GM21360 (cell line): ENCODE data around the gene NAALADL2.
"Not testable (repeated sequence)": the region's sequence is repeated elsewhere in the genome, so short reads cannot be mapped to it uniquely, and the experiment has no call there.

Source experiments
- ATAC-seq: cut with Tn5 transposase; IDR thresholded peaks from one replicate; pipeline ENCODE4 v1.9.1; 2021; ENCODE audit warnings: mild to moderate bottlenecking, moderate library complexity; ENCODE audit not compliant: unreplicated experiment

Gene NAALADL2

DNA sequence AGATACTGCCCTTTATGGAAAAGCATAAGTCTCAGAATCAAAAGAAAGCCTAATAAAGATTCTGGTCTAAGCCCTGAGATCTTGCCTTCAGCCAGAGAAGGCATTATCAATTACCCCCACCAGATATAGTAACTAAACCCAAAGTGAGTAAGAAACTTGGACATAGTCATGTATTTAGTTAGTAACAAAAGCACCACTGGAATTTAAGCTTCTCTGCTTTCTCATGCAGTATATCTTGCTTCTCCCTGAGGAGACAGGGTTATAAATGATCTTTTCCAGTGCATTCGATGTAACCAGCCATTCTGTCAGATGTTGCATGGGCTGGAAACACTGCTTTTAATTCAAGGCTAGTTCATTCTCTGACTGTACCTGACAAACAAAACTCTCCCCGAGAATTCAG, 946.7 kb downstream of the NAALADL2 start:
- ATAC-seq: no peak

DNA sequence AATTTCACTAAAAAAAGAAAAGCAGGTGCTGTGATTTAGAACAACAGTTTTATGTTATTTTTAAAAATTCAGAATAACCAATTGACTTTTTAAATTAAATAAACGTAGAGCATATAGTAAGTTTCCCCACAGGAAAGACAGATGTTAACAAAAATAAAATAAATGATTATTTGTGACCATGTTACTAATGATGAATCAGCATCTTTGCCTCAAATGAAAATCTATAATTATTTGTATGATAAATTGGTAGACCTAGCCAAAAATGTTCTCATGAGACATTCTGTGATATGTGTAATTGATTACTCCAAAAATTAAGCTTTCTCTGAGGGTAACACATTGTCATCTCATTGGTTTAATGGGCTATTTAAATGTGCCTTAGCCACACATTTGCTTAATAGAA, 948.0 kb downstream of the NAALADL2 start:
- no peak for ATAC-seq

DNA sequence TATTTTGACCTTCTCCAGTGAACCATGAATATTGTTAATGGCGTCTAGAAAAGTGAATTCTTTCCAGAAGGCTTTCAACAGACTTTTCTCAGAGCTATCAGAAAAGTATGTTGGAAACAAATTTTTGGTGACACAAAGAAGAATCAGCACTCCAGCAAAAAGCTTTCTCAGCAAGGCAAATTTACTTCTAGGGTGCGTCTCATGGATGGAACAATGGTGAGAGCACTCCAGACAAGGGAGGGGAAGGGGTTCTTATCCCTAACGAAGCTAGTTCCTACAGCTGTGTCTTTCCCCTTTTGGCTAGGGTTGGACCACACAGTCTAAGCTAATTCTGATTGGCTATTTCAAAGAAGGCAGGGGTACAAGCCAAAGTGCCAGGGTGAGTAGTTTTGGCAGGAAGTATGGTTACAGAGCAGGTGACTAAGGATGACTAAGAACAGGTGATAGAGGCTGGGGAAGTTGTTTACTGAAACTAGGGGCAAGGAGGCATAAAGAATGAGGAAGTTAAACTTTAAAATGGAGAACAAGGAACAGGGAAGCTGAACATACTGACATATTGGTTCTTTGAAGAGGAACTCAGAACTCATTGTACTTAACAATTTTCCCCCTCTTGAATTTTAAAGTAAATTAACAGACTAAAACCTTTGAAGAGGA, 959.8 kb downstream of the NAALADL2 start:
- peak; percentile 67 for ATAC-seq

DNA sequence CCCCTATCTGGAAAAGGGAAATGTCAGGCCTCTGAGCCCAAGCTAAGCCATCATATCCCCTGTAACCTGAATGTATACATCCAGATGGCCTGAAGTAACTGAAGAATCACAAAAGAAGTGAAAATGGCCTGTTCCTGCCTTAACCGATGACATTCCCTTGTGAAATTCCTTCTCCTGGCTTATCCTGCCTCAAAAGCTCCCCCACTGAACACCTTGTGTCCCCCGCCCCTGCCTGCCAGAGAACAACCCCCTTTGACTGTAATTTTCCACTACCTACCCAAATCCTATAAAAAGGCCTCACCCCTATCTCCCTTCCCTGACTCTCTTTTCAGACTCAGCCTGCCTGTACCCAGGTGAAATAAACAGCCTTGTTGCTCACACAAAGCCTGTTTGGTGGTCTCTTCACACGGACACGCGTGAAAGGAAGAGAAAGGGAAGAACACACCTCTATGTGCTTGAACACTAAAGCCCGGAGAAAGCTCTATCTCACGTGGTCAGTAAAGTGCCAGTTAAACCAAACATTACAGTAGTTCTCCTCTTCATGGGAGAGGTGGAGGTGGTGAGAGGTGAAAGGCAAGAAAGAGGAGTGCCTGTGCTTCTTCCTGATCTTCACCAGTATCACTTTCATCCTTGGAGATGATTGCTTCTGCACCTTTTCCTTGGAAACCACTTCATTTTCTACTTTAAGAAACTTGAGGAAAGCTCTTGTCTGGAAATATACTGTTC, 963.8 kb downstream of the NAALADL2 start:
- not testable (repeated sequence) for ATAC-seq

DNA sequence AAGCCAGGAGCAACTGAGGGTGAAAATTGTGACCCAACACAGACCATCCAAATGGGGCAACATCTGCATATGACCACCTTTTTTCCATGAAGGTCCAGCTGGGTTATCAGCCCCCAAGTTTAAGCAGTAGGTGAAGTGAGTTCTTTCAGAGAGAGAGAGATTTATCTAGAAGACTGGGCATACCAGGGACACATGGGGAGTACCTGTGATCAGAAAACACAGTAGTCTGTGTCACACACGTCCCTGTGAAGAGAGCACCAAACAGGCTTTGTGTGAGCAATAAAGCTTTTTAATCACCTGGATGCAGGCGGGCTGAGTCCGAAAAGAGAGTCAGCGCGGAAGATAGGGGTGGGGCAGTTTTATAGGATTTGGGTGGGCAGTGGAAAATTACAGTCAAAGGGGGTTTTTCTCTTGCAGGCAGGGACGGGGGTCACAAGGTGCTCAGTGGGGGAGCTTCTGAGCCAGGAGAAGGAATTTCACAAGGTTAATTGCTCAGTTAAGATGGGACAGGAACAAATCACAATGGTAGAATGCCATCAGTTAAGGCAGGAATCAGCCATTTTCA, 966.0 kb downstream of the NAALADL2 start:
- ATAC-seq: not testable (repeated sequence)

DNA sequence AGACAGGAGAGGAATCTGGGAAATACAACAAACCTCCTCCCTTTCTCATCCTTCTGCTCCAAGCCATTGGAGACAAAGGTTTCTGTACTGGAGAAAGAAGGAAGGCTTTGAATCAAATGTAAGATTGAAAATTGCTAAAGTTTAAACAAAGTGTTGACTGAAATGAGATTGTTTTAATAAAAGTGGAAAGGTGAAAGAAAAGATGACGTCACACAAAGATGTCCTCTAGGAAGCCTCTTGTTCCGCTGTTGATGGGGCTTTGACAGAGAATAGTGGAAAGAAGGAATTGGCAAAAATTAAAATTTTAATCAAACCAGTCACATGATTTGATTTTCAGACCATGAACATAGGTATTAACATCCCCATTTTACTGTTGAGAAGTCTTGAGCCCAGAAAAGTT, 967.6 kb downstream of the NAALADL2 start:
- no peak for ATAC-seq

DNA sequence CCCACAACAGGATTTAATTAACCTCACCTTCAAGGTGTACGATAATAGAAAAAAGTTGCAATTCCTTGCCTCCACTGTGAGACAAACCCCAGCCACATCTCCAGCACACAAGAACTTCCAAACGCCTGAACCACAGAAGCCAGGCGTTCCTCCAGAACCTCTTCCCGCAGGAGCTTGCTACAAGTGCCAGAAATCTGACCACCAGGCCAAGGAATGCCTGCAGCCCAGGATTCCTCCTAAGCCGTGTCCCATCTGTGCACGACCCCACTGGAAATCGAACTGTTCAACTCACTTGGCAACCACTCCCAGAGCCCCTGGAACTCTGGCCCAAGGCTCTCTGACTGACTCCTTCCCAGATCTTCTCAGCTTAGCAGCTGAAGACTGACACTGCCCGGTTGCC, 970.7 kb downstream of the NAALADL2 start:
- not testable (repeated sequence) for ATAC-seq

DNA sequence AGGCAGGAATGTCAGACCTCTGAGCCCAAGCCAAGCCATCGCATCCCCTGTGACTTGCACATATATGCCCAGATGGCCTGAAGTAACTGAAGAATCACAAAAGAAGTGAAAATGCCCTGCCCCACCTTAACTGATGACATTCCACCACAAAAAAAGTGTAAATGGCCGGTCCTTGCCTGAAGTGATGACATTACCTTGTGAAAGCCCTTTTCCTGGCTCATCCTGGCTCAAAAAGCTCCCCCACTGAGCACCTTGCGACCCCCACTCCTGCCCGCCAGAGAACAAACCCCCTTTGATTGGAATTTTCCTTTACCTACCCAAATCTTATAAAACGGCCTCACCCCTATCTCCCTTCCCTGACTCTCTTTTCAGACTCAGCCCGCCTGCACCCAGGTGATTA, 976.6 kb downstream of the NAALADL2 start:
- ATAC-seq: not testable (repeated sequence)

DNA sequence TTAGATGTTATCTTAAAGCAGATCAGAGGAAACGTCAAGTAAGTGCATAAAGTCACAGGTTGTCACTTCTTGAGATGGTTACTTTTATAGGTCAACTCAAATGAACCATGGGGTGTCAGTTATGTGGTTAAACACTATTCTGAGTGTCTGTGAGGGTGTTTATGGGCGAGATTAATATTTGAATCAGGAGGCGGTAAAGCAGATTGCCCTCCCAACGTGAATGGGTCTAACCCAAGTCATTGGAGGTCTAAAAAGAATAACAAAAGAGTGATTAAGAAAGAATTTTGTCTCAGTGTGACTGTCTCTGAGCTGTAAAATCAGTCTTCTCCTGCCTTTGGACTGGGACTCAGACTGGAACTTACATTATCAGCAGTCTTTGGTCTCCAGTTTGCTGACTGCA, 977.5 kb downstream of the NAALADL2 start:
- ATAC-seq: no peak

DNA sequence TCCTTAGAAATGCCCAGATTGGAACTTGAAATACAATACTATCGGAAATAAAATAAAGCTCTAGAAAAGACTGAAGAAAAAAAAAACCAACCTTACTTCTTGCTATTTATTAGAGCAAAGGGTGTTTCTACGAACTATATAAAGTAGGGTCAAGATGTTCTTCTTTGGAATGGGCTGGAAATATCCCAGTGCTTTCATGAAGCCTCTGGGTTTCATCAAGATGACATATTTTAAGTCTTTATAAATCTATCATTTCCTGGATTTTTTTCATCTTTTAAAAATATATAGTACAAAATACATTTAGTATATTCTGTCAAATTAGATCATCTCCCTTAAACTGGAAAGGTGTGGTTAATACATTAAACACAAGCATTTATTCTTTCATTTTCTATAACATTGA, 978.8 kb downstream of the NAALADL2 start:
- no peak for ATAC-seq

DNA sequence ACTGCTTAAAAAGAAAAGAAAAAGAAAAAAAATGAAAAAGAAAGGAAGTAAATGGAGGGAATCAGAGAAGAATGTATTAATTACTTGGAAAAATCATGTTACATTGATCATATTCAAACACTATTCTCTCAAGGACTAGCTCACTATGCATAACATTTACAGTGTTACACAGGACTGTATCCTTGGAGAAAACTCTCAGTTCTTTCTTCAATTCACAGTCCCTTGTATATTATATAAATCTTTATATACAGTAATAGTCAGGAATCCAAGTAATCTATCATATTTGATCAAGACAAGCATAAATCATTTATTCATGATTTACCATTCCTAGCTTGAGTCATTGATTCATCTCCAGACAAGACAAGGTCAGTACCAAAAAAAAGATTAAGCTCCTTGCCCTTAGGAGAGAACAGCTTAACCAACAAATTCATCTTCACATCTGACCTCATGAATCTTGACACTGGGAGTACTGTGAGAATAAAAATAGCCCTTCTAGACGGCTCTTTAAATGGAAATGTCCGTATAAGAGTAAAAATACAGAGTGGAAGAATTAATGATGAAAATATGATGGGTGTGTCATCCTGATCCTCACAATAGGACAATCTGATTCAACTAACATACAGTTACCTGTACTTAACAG, 980.4 kb downstream of the NAALADL2 start:
- ATAC-seq: no peak

DNA sequence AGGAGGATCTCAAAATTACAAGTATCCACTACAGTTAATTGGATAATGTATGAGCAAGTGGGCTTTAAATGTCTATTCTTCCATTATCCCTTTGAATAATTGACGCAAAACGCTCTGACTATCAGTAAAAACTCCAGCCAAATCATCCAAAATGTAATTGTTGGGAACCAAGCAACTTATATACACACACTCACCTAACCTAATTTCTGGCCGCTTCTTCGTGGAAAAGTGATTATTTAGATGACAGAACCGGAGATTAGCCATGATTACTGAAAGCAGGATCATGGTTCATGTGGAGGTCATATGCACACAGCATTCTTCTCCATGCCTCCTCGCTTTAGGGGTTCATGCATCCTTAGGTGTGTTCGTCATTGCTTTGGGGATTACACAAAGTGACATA, 992.4 kb downstream of the NAALADL2 start:
- ATAC-seq: no peak

DNA sequence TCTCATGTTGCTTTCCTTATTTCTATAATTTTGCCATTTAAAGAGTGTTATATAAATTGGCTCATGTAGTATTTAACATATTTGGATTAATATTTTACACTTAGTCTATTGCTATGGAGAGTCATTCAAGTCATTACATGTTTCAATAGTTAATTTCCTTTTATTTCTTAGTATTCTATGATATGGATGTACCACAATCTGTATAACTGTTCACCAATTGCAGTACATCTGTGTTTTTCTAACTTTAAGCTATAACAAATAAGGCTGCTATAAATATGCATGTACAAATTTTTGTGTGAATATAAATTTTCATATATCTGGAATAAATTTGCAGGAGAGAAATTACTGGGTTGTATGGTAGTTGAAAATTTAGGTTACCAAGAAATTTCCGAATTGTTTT, 993.4 kb downstream of the NAALADL2 start:
- no peak for ATAC-seq

DNA sequence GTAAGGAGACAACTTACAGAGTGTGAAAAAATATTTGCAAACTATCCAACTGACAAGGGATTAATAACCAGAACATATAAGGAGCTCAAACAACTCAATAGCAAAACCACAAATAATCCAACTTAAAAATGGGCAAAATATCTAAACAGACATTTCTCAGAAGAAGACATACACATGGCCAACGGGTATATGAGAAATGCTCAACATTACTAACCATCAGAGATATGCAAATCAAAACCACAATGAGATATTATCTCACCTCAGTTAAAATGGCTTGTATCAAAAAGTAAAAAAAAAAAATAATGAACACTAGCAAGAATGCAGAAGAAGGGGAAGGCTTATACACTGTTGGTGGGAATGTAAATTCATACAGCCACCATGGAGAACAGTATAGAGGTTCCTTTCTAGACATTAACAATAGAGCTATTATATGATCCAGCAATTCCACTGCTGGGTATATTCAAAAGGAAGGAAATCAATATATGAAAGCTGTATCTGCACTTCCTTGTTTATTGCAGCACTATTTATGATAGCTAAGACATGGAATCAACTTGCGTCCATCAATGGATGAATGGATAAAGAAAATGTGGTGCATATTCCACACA, 998.6 kb downstream of the NAALADL2 start:
- no peak for ATAC-seq
